Measurements from ENCODE around the gene JPT2.
A peak's percentile ranks its signal among the peaks of the same experiment; 100 is the strongest.
"Not testable (repeated sequence)": the region's sequence is repeated elsewhere in the genome, so short reads cannot be mapped to it uniquely, and the experiment has no call there.

JPT2 gene

DNA sequence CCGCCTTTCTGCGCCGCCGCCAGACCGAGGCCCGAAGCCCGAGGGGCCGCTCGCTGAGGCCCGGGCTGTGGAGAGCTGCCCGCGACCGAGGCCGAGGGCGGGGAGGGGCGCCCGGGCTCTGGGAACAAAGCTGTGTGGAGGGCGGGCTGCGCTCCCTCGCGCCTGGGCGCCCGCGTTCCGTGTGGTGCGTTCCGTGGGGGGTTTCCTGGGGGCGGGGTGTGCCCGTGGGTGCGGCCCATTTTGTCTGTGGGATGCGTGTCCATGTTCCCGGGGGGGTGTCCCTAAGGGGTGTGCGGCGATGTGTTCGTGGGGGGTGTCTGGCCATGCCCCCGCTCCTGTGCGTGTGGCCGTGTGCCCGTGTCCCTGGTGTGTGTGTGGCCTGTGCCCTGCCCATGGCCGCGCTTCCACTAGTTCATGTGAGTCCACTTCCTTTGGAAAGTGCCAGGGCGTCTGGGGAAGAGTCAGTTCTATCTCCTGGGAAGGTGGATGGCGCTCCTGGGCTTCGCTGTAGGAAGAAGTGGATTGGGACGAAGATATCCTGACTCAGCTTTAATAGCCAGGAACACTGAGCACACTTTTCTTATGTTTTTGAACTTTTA lies 520 bp downstream of the JPT2 start:
- peak; percentile 20 for DNase-seq

DNA sequence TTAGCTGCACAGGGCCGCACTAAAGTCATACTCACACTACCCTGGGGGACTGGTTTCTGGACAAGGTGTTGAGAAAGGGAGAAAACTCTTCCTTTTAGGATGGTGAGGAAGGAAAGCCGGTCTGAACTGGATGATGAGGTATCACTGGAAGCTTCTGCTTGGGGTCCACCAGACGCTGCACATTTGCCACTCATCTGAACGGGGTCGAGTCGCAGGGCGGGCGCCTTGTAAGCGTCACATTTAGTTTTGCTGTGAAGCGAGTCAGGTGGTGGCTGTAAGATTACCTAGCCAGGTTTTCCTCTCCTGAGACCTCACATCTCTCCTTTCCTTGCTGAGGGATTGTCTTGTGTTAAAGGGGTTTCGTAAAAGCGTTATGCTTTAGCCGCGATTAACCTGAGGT lies 2.3 kb downstream of the JPT2 start:
- no peak for DNase-seq

- DNase-seq: no peak
Observed at GRCh38 chr16:1681032-1681431, 3.0 kb downstream of the JPT2 start.

DNA sequence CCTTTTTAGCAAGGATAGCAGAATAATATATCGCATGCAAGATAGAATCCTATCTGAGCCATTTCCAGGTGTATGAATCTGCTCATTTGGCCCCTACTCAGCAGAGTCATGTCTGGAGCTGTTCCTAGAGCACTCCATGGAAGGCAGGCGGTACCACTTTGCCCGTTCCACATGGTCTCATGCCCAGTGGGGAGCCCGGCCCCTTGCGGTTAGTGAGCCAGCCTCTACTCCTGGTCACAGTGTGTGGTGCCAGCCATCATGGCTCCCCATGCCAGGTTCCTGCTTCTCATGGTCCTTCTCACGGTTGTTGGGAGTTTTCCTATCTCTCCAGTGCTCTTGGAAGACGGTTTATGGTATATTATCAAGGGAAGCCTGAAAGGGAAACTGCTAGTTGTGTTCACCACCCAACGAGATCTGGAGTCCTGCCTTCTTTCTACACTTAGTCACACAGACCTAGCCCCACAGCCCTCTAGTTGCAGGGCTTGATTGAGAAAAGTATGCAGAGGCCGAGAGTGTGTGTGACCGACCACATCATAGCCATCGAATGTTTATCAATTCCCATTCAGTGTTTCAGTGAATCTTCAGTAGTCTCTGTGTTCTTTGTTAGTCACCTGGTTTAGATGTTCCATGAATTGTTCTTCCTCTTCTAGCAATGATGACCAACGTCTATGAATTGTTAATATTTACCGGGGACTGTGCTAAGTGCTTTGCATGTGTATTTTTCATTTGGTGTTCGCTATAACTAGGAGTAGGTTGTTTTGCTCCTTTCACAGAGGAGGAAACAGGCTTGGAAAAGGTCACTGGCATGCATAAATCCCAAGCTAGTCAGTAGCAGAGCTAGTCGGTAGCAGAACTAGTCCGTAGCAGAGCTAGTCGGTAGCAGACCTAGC lies 9.6 kb downstream of the JPT2 start:
- DNase-seq: no peak

DNA sequence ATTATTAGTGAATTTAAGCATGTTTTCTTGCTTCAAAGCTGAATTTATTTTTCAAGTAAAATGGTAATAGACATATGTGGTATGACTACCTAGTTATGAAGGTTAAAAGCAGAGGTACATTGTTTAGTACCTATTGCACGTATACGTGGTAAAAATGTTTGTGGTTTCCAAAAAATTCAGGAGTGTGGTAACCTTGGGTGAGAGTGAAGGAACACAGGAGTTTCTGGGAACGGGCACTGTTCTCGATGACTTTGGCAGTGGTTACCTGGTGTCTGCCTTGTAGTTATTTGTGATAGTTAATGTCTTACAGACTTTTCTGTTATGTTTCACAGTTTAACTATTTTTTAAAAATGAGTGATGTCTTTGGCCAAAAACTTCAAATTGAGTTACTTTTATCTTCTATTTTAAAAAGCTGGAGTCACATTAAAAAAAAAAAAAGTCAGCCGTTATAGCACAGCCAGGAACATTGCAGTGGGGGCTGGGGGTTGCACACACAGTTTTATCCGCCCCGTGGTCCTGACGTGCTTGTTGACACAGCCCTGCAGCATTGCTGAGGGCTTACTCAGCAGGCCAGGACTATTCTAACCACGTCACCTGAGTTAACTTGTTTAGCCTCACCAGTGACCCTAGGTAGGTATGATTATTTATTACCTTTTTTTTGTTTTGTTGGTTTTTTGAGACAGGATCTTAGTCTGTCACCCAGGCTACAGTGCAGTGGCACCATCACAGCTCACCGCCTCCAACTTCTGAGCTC lies 10.9 kb downstream of the JPT2 start:
- no peak for DNase-seq

GRCh38 chr16:1689853-1690252 lies 11.8 kb downstream of the JPT2 start:
- DNase-seq: no peak

GRCh38 chr16:1690810-1691209 lies 12.7 kb downstream of the JPT2 start:
- no peak for DNase-seq

GRCh38 chr16:1691276-1691675 lies 13.2 kb downstream of the JPT2 start:
- DNase-seq: no peak

GRCh38 chr16:1691956-1692355 lies 13.9 kb downstream of the JPT2 start:
- peak; percentile 47 for DNase-seq

DNA sequence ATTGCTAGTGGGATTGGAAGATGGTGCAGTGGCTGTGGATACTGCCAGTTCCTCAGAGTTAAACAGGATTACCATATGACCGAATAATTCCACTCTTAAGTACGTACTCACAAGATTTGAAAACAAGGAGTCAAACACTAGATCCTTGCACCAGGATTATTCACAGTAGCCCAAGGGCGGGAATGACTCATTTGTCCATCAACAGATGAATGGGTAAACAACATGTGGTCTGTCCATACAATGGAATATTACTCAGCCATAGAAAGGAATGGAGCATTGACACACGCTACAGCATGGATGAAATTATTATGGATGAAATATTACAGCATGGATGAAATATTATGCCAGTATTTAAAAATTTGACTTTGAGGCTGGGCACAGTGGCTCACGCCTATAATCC lies 18.8 kb downstream of the JPT2 start:
- no peak for DNase-seq

DNA sequence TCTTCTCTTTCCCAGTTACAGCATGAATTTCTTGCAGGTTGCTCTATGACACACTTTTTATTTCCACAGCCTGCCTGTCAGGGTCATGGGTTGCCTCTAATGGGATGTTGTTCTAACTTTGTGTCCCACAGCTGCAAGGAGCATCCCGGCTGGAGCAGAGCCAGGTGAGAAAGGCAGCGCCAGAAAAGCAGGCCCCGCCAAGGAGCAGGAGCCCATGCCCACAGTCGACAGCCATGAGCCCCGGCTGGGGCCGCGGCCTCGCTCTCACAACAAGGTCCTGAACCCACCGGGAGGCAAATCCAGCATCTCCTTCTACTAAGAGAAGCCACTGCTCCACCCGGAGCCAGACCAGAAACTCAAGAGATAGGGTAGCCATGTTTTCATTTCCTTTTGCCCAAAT lies 20.6 kb downstream of the JPT2 start:
- no peak for DNase-seq

DNA sequence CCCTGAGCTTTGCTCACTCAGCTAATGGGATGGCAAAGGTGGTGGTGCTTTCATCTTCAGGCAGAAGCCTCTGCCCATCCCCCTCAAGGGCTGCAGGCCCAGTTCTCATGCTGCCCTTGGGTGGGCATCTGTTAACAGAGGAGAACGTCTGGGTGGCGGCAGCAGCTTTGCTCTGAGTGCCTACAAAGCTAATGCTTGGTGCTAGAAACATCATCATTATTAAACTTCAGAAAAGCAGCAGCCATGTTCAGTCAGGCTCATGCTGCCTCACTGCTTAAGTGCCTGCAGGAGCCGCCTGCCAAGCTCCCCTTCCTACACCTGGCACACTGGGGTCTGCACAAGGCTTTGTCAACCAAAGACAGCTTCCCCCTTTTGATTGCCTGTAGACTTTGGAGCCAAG lies 22.2 kb downstream of the JPT2 start:
- DNase-seq: no peak

DNA sequence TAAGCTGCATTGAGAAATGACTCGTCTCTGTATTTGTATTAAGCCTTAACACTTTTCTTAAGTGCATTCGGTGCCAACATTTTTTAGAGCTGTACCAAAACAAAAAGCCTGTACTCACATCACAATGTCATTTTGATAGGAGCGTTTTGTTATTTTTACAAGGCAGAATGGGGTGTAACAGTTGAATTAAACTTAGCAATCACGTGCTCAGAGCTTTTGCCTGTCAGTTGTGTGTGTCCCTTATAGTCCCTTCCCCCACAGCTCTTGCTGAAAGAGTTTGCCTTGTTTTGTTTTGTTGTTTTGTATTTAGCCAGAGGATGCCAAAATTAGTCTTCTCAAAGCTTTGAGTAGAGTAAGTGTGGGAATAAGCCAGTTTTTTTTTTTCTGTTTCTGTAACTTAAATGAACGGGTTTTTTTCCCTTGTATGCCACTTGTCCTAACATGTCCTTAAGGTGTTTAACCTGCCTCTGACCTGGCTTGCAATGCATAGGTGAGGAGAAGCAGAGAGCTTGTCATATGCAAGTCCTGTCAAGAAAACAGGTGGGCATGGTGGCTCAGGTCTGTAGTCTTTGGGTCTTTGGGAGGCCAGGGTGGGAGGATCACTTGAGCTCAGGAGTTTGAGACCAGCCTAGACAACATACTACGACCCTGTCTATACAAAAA lies 23.3 kb downstream of the JPT2 start:
- DNase-seq: no peak

GRCh38 chr16:1705324-1705687 lies 27.2 kb downstream of the JPT2 start:
- DNase-seq: not testable (repeated sequence)

DNA sequence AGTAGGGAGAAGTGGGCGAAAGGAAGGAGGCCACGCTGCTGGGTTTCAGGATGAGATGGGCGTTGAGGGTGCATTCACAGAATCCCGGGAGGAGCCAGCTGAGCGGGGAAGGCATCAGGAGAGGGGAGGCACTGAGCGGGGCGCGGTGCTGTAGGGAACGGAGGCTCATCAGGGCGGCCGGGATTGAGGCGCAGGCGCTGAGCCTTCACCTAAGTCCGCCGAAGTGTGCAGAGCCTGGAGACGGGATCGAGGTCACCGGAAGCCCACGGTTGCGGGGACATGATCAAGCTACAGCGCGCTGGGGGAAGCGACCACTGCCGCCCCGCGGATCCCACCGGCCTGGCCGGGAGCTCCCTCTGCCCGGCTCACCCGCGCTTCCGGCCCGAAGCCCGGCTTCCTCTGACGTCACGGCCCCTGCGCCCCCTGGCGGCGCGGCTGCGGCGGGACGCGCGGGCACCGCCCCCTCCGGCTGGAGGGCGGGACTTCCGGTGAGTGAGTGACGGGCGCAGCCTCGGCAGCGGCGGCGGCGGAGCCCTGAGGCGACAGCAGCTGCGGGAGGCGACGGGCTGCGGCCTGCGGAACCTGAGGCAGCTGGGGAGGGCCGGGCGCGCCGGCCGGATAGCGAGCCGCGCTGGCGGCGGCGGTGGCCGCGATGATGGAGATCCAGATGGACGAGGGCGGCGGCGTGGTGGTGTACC lies 27.8 kb downstream of the JPT2 start, which contains the start of gene MAPK8IP3:
MAPK8IP3 (plus strand) TSS at position 508 of the 698 bp plus-strand sequence; CDS start at position 653, 145 bp downstream.
- DNase-seq: peak; percentile 85

DNA sequence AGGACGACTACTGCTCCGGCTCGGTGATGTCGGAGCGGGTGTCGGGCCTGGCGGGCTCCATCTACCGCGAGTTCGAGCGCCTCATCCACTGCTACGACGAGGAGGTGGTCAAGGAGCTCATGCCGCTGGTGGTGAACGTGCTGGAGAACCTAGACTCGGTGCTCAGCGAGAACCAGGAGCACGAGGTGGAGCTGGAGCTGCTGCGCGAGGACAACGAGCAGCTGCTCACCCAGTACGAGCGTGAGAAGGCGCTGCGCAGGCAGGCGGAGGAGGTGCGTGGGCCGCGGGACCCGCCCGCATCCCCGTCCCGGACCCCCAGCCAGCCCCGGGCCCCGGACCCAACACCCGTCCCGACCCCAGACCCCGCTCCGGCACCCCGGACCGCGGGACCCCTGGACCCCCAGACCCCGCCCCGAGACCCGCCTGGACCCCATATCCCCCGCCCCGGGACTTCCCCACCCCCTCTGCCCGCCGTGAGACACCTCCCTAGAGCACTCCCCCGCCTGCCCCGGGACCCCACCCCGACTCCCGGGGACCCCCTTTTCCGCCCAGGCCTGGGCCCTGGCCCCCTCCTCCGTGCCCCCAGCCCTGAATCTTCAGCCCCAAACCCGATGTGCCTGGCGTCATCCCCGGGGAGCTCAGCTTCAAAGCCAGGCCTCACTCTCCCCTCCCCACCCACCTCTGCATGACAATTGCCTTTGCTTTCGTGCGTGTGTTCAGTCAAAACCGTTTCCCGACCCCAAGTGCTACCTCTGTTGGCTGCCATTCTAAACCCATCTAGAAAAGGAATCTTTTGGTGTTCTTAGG lies 28.5 kb downstream of the JPT2 start:
- no peak for DNase-seq

DNA sequence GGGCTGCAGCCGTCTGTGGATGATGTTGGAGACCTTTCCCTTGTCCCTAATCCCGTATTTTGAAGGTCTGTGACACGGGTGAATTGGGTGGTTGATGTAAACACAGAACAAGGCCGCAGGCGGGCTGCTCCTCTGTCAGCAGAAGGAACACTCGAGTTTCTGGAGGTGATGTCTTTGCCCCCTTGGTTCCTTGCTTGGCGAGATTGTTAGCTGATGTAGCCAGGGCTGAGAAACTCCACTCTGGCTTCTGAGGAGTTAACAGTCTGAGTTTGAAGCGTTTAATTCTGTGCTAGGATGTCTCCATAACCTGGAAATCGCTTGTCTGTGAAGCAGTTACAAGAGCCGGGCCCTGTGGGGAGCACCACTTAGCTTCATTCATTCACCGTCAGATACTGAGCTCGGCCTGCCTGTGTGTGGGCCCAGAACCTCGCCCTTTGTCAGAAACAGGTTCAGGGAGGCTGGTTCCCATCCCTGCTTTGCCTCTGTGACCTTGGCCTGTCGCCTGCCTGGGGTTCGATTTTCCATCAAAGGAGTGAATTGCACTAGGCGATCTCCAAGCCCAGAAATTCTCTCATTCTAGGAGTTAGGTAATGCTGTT lies 29.2 kb downstream of the JPT2 start:
- DNase-seq: no peak

DNA sequence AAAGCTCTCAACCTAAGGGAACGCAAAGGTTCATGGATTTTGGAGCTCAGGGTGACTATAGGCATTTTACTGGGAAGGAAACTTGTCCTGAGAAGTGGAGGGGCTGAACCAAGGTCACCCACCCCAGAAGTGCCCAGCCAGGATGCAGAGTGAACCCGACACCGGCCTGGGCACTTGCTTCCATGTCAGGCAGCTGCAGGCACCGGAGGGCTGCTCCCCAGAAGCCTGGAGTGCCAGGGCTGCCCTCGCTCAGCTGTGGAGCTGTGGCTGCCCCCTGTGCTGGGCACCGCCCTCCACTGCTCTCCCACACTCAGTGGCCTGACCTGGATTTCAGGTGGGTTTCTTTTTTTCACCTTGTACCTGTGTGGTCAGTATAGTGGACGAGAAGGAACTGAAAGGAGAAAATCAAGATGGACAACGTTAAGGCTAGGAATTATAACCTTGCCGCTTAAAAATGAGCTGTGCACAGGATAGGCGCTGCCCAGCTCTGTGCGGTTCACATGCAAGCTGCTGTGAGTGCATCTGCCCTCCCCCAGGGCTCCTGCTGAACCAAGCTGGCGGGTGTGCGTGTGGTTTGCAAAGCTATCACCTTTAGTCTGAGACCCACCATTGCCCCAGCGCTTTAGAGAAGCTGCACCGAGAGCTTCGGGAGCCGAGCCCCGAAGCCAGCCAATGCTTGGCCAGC lies 30.1 kb downstream of the JPT2 start:
- DNase-seq: no peak

- DNase-seq: no peak
Observed at GRCh38 chr16:1708768-1709180, 30.7 kb downstream of the JPT2 start.

GRCh38 chr16:1709356-1709755 lies 31.3 kb downstream of the JPT2 start:
- DNase-seq: no peak
